MM.1S (cell line): ENCODE measurements around the gene ARL5B.

Source experiments
- DNase-seq: peaks from one replicate; pipeline ENCODE4 v3.0.0-alpha.2; 2015
- H2AFZ ChIP-seq: fragments of 300-600 bp; sonication (generic); 2 replicates; pipeline ENCODE4 v1.6.0; 2016; ENCODE audit warnings: antibody characterized with exemption, low read length
- H3F3A ChIP-seq: fragments of 300-600 bp; sonication (generic); 2 replicates; pipeline ENCODE4 v1.6.1; 2016; ENCODE audit warnings: mild to moderate bottlenecking, antibody characterized with exemption, low read length, moderate library complexity, mixed read lengths; ENCODE audit not compliant: insufficient read depth
- H3K27ac ChIP-seq: fragments of 300-600 bp; sonication (generic); 2 replicates; pipeline ENCODE4 v1.5.1; 2016; ENCODE audit warnings: mild to moderate bottlenecking, low read length
- H3K27me3 ChIP-seq: fragments of 300-600 bp; sonication (generic); replicated peaks from 2 replicates; pipeline ENCODE4 v1.6.0; 2016; ENCODE audit warnings: low read length; ENCODE audit not compliant: insufficient read depth
- H3K36me3 ChIP-seq: fragments of 300-600 bp; sonication (generic); replicated peaks from 2 replicates; pipeline ENCODE4 v1.6.1; 2016; ENCODE audit warnings: mild to moderate bottlenecking, low read length, mixed read lengths; ENCODE audit not compliant: insufficient read depth
- H3K4me1 ChIP-seq: fragments of 300-600 bp; sonication (generic); 2 replicates; pipeline ENCODE4 v1.6.1; 2016; ENCODE audit warnings: low read length, mixed read lengths
- H3K4me2 ChIP-seq: fragments of 300-600 bp; sonication (generic); 2 replicates; pipeline ENCODE4 v1.6.0; 2016; ENCODE audit warnings: low read depth, low read length
- H3K4me3 ChIP-seq: fragments of 300-600 bp; sonication (generic); 2 replicates; pipeline ENCODE4 v1.5.1; 2016; ENCODE audit warnings: low read length, mixed read lengths
- H3K79me2 ChIP-seq: fragments of 300-600 bp; sonication (generic); 2 replicates; pipeline ENCODE4 v1.6.1; 2016; ENCODE audit warnings: mixed run types, low read length, mixed read lengths
- H3K9ac ChIP-seq: fragments of 300-600 bp; sonication (generic); 2 replicates; pipeline ENCODE4 v1.6.1; 2016; ENCODE audit warnings: low read length, mixed read lengths
- H3K9me2 ChIP-seq: fragments of 300-600 bp; sonication (generic); replicated peaks from 2 replicates; pipeline ENCODE4 v1.6.1; 2016; ENCODE audit warnings: mild to moderate bottlenecking, low read length, mixed read lengths; ENCODE audit not compliant: insufficient read depth
- H3K9me3 ChIP-seq: fragments of 300-600 bp; sonication (generic); replicated peaks from 2 replicates; pipeline ENCODE4 v1.6.1; 2016; ENCODE audit warnings: mild to moderate bottlenecking, low read length, mixed read lengths; ENCODE audit not compliant: insufficient read depth
- H4K20me1 ChIP-seq: fragments of 300-600 bp; sonication (generic); 2 replicates; pipeline ENCODE4 v1.6.1; 2016; ENCODE audit warnings: mild to moderate bottlenecking, low read length, moderate library complexity, mixed read lengths; ENCODE audit not compliant: insufficient read depth
- EZH2 ChIP-seq: fragments of 300-600 bp; sonication (generic); optimal IDR thresholded peaks from 2 replicates; pipeline ENCODE3; 2017; ENCODE audit warnings: low read depth, mild to moderate bottlenecking, antibody characterized with exemption, low read length, mixed read lengths
- EZH2phosphoT487 ChIP-seq: fragments of 300-600 bp; sonication (generic); IDR thresholded peaks from 2 replicates; pipeline ENCODE4 v1.6.1; 2018; ENCODE audit warnings: antibody characterized with exemption, low read length
- TF ChIP-seq, protein P1 (sequence below): fragments of 300-600 bp; sonication (generic); IDR thresholded peaks from 2 replicates; pipeline ENCODE4 v1.5.1; 2016; ENCODE audit warnings: antibody characterized with exemption, low read length, mixed read lengths

ARL5B gene

DNA sequence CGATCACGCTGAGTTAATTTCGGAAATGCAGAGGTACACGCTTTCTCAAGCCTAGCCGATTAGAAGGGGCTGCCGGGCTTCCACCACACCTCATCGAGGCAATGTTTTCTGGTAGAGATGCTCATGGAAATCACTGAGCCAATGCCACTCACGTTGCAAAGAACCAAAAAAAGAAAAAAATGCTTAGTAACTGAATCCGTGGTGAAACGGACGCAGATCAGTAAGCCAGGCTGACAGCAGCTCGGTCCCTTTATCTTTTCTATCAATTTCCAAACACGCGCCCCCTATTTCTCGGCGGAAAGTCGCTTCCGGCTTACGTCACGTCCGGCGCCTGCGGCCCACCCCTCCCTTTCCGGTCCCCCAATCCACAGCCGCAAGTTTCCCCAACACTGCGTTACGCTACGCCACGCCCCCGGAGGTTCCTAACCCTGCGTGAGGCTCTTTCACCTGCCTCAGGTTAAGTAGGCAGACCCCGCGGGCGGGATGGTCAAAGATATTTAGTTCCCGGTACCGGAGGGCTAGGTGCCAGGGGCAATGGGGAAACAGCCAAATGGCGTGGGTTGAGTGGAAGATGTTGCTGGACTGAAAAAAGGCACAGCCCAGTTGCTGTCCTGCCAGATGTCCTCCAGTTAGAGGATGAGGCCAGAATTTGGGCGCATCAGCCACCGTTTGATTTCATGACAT, 7.8 kb upstream of the ARL5B start, which contains the start of gene NSUN6:
TSS of gene NSUN6 (minus strand) at position 264 of the 684 bp plus-strand sequence. CDS start 384 bp downstream, outside the sequence.
- peaks cover 12% of the 10 kb centered on the region; the same call in 1 of the 2 replicates for H3F3A ChIP-seq

DNA sequence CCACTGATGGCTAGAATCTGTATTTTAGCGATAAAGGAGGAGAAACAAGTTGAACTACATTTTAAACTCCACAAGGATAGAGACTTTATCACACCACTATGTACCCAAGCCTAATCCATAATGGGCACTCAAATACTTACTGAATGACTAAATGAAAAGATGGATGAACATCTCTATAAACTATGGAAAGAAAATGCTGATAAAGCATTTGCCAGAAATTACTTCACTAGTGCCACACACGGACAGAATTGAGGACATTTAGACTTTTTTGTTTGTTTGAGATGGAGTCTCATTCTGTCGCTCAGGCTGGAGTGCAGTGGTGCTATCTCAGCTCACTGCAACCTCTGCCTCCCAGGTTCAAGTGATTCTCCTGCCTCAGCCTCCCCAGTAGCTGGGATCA, 6.1 kb upstream of the ARL5B start:
- Histone ChIP-seq H4K20me1 (no peaks in the 10 kb centered on the region), H3K9ac (no peak overlapping the region), H2AFZ (no peak overlapping the region), H3K27me3 (no peaks in the 10 kb centered on the region), H3K79me2 (peaks cover 19% of the 10 kb centered on the region), H3K4me2 (no peak overlapping the region), H3K9me2 (no peaks in the 10 kb centered on the region), H3F3A (peaks cover 15% of the 10 kb centered on the region; the same call in 1 of the 2 replicates), H3K36me3 (no peaks in the 10 kb centered on the region), H3K9me3 (no peaks in the 10 kb centered on the region), H3K4me1 (peaks cover 11% of the 10 kb centered on the region), H3K4me3 (no peak overlapping the region), H3K27ac (no peak overlapping the region)
- TF ChIP-seq, protein P1, sequence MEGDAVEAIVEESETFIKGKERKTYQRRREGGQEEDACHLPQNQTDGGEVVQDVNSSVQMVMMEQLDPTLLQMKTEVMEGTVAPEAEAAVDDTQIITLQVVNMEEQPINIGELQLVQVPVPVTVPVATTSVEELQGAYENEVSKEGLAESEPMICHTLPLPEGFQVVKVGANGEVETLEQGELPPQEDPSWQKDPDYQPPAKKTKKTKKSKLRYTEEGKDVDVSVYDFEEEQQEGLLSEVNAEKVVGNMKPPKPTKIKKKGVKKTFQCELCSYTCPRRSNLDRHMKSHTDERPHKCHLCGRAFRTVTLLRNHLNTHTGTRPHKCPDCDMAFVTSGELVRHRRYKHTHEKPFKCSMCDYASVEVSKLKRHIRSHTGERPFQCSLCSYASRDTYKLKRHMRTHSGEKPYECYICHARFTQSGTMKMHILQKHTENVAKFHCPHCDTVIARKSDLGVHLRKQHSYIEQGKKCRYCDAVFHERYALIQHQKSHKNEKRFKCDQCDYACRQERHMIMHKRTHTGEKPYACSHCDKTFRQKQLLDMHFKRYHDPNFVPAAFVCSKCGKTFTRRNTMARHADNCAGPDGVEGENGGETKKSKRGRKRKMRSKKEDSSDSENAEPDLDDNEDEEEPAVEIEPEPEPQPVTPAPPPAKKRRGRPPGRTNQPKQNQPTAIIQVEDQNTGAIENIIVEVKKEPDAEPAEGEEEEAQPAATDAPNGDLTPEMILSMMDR: no peak
- TF ChIP-seq EZH2phosphoT487 (no peak), EZH2 (no peak)
- DNase-seq: no peak

More for the DNA sequence above, 7.8 kb upstream of the ARL5B start, which contains the start of gene NSUN6:
- Histone ChIP-seq H3K79me2 (peaks cover 19% of the 10 kb centered on the region), H3K27me3 (no peaks in the 10 kb centered on the region), H3K9me2 (no peaks in the 10 kb centered on the region), H3K4me3 (peak within 1 kb of the TSS; percentile 82), H3K27ac (peak within 1 kb of the TSS; percentile 70), H2AFZ (peak within 1 kb of the TSS; percentile 81), H3K9me3 (no peaks in the 10 kb centered on the region), H3K4me1 (peaks cover 11% of the 10 kb centered on the region), H3K4me2 (peak within 1 kb of the TSS; percentile 77), H3K9ac (peak within 1 kb of the TSS; percentile 83), H3K36me3 (no peaks in the 10 kb centered on the region), H4K20me1 (no peaks in the 10 kb centered on the region)
- DNase-seq: peak; percentile 92
- TF ChIP-seq EZH2phosphoT487 (no peak), EZH2 (no peak)
- TF ChIP-seq, protein P1: no peak

DNA sequence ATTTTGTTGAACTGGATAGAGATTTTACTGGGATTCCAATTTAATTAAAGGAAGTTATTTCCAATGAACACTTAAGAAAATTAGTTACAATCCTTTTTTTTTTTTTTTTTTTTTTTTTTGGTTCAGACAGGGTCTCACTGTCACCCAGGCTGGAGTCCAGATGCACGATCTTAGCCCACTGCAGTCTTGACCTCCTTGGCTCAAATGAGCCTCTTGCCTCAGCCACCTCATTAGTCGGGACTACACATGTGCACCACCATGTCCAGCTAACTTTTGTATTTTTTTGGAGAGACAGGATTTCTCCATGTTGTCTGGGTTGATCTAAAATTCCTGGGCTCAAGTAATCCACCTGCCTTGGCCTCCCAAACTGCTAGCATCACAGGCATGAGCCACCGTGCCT, 2.5 kb upstream of the ARL5B start:
- H3K4me1 ChIP-seq: peaks cover 8% of the 10 kb centered on the region; the same call in 1 of the 2 replicates
- no peak overlapping the region for H2AFZ ChIP-seq
- TF ChIP-seq EZH2: no peak
- H3K9me3 ChIP-seq: no peaks in the 10 kb centered on the region
- H4K20me1 ChIP-seq: no peaks in the 10 kb centered on the region
- peaks cover 26% of the 10 kb centered on the region for H3F3A ChIP-seq
- H3K79me2 ChIP-seq: peaks cover 27% of the 10 kb centered on the region
- no peak overlapping the region for H3K4me2 ChIP-seq
- H3K36me3 ChIP-seq: no peaks in the 10 kb centered on the region
- no peaks in the 10 kb centered on the region for H3K9me2 ChIP-seq
- no peaks in the 10 kb centered on the region for H3K27me3 ChIP-seq
- no peak overlapping the region for H3K4me3 ChIP-seq
- no peak overlapping the region for H3K27ac ChIP-seq
- H3K9ac ChIP-seq: no peak overlapping the region
- no peak for DNase-seq
